HEK293 (cell line): ENCODE measurements around the gene PNPO.

Experiments used
- ATF2 ChIP-seq: fragments of 450-650 bp; formaldehyde crosslinking; IDR thresholded peaks from 2 replicates; pipeline ENCODE4 v1.5.1; 2016; ENCODE audit warnings: missing biosample characterization, missing genetic modification characterization, low read depth
- CTCF ChIP-seq: fragments of 450-650 bp; formaldehyde crosslinking; IDR thresholded peaks from 2 replicates; pipeline ENCODE4 v1.5.1; 2016; ENCODE audit warnings: missing biosample characterization, missing genetic modification characterization
- PATZ1 ChIP-seq: fragments of 450-650 bp; formaldehyde crosslinking; IDR thresholded peaks from 2 replicates; pipeline ENCODE4 v1.5.1; 2016; ENCODE audit warnings: missing biosample characterization, missing genetic modification characterization
- YY1 ChIP-seq: fragments of 450-650 bp; formaldehyde crosslinking; IDR thresholded peaks from 2 replicates; pipeline ENCODE4 v1.5.1; 2018; ENCODE audit warnings: missing biosample characterization, missing genetic modification characterization
- ZBTB11 ChIP-seq: fragments of 450-650 bp; formaldehyde crosslinking; conservative IDR thresholded peaks from 2 replicates; pipeline ENCODE4 v1.5.1; 2016; ENCODE audit warnings: low read depth, missing biosample characterization, missing genetic modification characterization
- ZBTB17 ChIP-seq: fragments of 450-650 bp; formaldehyde crosslinking; IDR thresholded peaks from 2 replicates; pipeline ENCODE4 v1.5.1; 2016; ENCODE audit warnings: missing biosample characterization, missing genetic modification characterization
- ZBTB21 ChIP-seq: fragments of 450-650 bp; formaldehyde crosslinking; IDR thresholded peaks from 2 replicates; pipeline ENCODE4 v1.5.1; 2017; ENCODE audit warnings: missing biosample characterization, missing genetic modification characterization
- ZNF133 ChIP-seq: fragments of 450-650 bp; formaldehyde crosslinking; IDR thresholded peaks from 2 replicates; pipeline ENCODE4 v1.5.1; 2016; ENCODE audit warnings: missing biosample characterization, missing genetic modification characterization
- ZNF366 ChIP-seq: fragments of 450-650 bp; formaldehyde crosslinking; conservative IDR thresholded peaks from 2 replicates; pipeline ENCODE4 v1.5.1; 2016; ENCODE audit warnings: missing biosample characterization, missing genetic modification characterization
- ZNF473 ChIP-seq: fragments of 450-650 bp; formaldehyde crosslinking; IDR thresholded peaks from 2 replicates; pipeline ENCODE4 v1.5.1; 2017; ENCODE audit warnings: missing biosample characterization, missing genetic modification characterization
- ZNF580 ChIP-seq: fragments of 450-650 bp; formaldehyde crosslinking; IDR thresholded peaks from 2 replicates; pipeline ENCODE4 v1.5.1; 2016; ENCODE audit warnings: missing biosample characterization, missing genetic modification characterization
- ZNF623 ChIP-seq: fragments of 450-650 bp; formaldehyde crosslinking; IDR thresholded peaks from 2 replicates; pipeline ENCODE4 v1.5.1; 2016; ENCODE audit warnings: missing biosample characterization, missing genetic modification characterization
- ZNF660 ChIP-seq: fragments of 450-650 bp; IDR thresholded peaks from 2 replicates; pipeline ENCODE4 v1.5.1; 2018; ENCODE audit warnings: missing biosample characterization, mild to moderate bottlenecking, missing genetic modification characterization
- ZNF776 ChIP-seq: fragments of 450-650 bp; formaldehyde crosslinking; IDR thresholded peaks from 2 replicates; pipeline ENCODE4 v1.5.0; 2017; ENCODE audit warnings: missing biosample characterization, missing genetic modification characterization, borderline replicate concordance

GRCh38 chr17:47961406-47961805 lies 20.0 kb downstream of the PNPO start:
- TF ChIP-seq ZNF473 (tag by site-specific recombination) (no peak), ZNF776 (tag by site-specific recombination) (no peak), ZBTB17 (no peak), ZBTB11 (tag by site-specific recombination) (no peak), CTCF (no peak), PATZ1 (no peak), ATF2 (tag by site-specific recombination) (no peak), ZNF623 (tag by site-specific recombination) (no peak), ZNF580 (tag by site-specific recombination) (no peak), ZNF660 (tag by site-specific recombination) (no peak), YY1 (tag by site-specific recombination) (no peak), ZBTB21 (no peak), ZNF366 (tag by site-specific recombination) (no peak), ZNF133 (tag by site-specific recombination) (no peak)
